Muscle layer of colon (tissue), 2 donors: ENCODE results near the gene ACSS1.

Source experiments
- H3K27ac ChIP-seq: one replicate; pipeline ENCODE4 v1.7.0; 2013; ENCODE audit warnings: low read depth, mild to moderate bottlenecking, low read length, moderate library complexity
- H3K27me3 ChIP-seq, 2 donors: one replicate each; pipeline ENCODE4 v1.7.0; 2013; ENCODE audit warnings: low read length in 2 of 2, mild to moderate bottlenecking in 2 of 2; ENCODE audit not compliant: insufficient read depth in 2 of 2, control insufficient read depth in 1 of 2
- H3K36me3 ChIP-seq: one replicate; pipeline ENCODE4 v1.7.0; 2013; ENCODE audit warnings: mild to moderate bottlenecking, low read length; ENCODE audit not compliant: insufficient read depth
- H3K4me1 ChIP-seq: one replicate; pipeline ENCODE4 v1.7.0; 2013; ENCODE audit warnings: mild to moderate bottlenecking, low read length; ENCODE audit not compliant: insufficient read depth
- H3K4me3 ChIP-seq, 2 donors: one replicate each; pipeline ENCODE4 v1.7.0; 2013; ENCODE audit warnings: low read length in 2 of 2, low read depth in 1 of 2, mild to moderate bottlenecking in 1 of 2, moderate library complexity in 1 of 2
- H3K9ac ChIP-seq: one replicate; pipeline ENCODE4 v1.7.0; 2013; ENCODE audit warnings: low read length
- H3K9me3 ChIP-seq: one replicate; pipeline ENCODE4 v1.7.0; 2013; ENCODE audit warnings: mild to moderate bottlenecking, low read length
- donor health status: abdominal sarcoma.
- donor health status: Adenocarcinoma of cecum.

The ACSS1 gene

GRCh38 chr20:25020345-25020744 lies 37.6 kb downstream of the ACSS1 start:
- peaks cover 35% of the 10 kb centered on the region for H3K36me3 ChIP-seq
- no peak overlapping the region for H3K9ac ChIP-seq
- H3K27ac ChIP-seq: no peak overlapping the region

GRCh38 chr20:25019381-25020155 lies 38.4 kb downstream of the ACSS1 start:
- H3K4me3 ChIP-seq: no peak overlapping the region
- no peak overlapping the region for H3K27ac ChIP-seq
- no peaks in the 10 kb centered on the region for H3K9me3 ChIP-seq
- H3K27me3 ChIP-seq: no peaks in the 10 kb centered on the region
- peaks cover 40% of the 10 kb centered on the region for H3K36me3 ChIP-seq
- H3K9ac ChIP-seq: no peak overlapping the region
- no peaks in the 10 kb centered on the region for H3K4me1 ChIP-seq

More at GRCh38 chr20:25020345-25020744, 37.6 kb downstream of the ACSS1 start:
- Histone ChIP-seq H3K4me3 (no peak overlapping the region), H3K4me1 (no peaks in the 10 kb centered on the region), H3K9me3 (no peaks in the 10 kb centered on the region), H3K27me3 (no peaks in the 10 kb centered on the region)

- Histone ChIP-seq H3K9ac (no peak overlapping the region), H3K27me3 (no peaks in the 10 kb centered on the region), H3K27ac (no peak overlapping the region), H3K4me1 (no peaks in the 10 kb centered on the region), H3K9me3 (no peaks in the 10 kb centered on the region), H3K4me3 (no peak overlapping the region), H3K36me3 (peaks cover 48% of the 10 kb centered on the region)
Measured at GRCh38 chr20:25018841-25019240, 39.1 kb downstream of the ACSS1 start.

- Histone ChIP-seq H3K4me3 (no peak overlapping the region), H3K4me1 (no peaks in the 10 kb centered on the region), H3K27me3 (no peaks in the 10 kb centered on the region), H3K36me3 (peaks cover 52% of the 10 kb centered on the region), H3K27ac (no peak overlapping the region), H3K9ac (no peak overlapping the region), H3K9me3 (no peaks in the 10 kb centered on the region)
Measured at GRCh38 chr20:25018425-25018824, 39.5 kb downstream of the ACSS1 start.

GRCh38 chr20:25017257-25017803 lies 40.6 kb downstream of the ACSS1 start:
- H3K36me3 ChIP-seq: peaks cover 61% of the 10 kb centered on the region
- no peaks in the 10 kb centered on the region for H3K4me1 ChIP-seq
- H3K9me3 ChIP-seq: no peaks in the 10 kb centered on the region
- H3K4me3 ChIP-seq: no peak overlapping the region
- H3K9ac ChIP-seq: no peak overlapping the region
- H3K27me3 ChIP-seq: no peaks in the 10 kb centered on the region
- H3K27ac ChIP-seq: no peak overlapping the region

GRCh38 chr20:25016471-25016870 lies 41.5 kb downstream of the ACSS1 start:
- H3K36me3 ChIP-seq: peaks cover 68% of the 10 kb centered on the region
- H3K9ac ChIP-seq: no peak overlapping the region
- no peaks in the 10 kb centered on the region for H3K9me3 ChIP-seq
- H3K27ac ChIP-seq: no peak overlapping the region
- H3K4me1 ChIP-seq: no peaks in the 10 kb centered on the region
- H3K4me3 ChIP-seq: no peak overlapping the region
- H3K27me3 ChIP-seq: no peaks in the 10 kb centered on the region

- no peaks in the 10 kb centered on the region for H3K9me3 ChIP-seq
- no peaks in the 10 kb centered on the region for H3K27me3 ChIP-seq
- H3K36me3 ChIP-seq: peaks cover 68% of the 10 kb centered on the region
- no peak overlapping the region for H3K9ac ChIP-seq
- no peak overlapping the region for H3K4me3 ChIP-seq
- no peaks in the 10 kb centered on the region for H3K4me1 ChIP-seq
- H3K27ac ChIP-seq: no peak overlapping the region
Measured at GRCh38 chr20:25015986-25016385, 42.0 kb downstream of the ACSS1 start.

GRCh38 chr20:25014816-25015215 lies 43.1 kb downstream of the ACSS1 start:
- Histone ChIP-seq H3K27ac (no peak overlapping the region), H3K4me1 (peaks cover 5% of the 10 kb centered on the region), H3K27me3 (no peaks in the 10 kb centered on the region), H3K9me3 (no peaks in the 10 kb centered on the region), H3K36me3 (peaks cover 63% of the 10 kb centered on the region), H3K9ac (no peak overlapping the region), H3K4me3 (no peak overlapping the region)

- Histone ChIP-seq H3K27me3 (no peaks in the 10 kb centered on the region), H3K9ac (no peak overlapping the region), H3K27ac (no peak overlapping the region), H3K9me3 (no peaks in the 10 kb centered on the region), H3K4me3 (no peak overlapping the region), H3K4me1 (peaks cover 15% of the 10 kb centered on the region), H3K36me3 (peaks cover 54% of the 10 kb centered on the region)
Measured at GRCh38 chr20:25013478-25014380, 44.2 kb downstream of the ACSS1 start.

GRCh38 chr20:25012616-25013189 lies 45.2 kb downstream of the ACSS1 start:
- Histone ChIP-seq H3K9me3 (no peaks in the 10 kb centered on the region), H3K36me3 (peaks cover 63% of the 10 kb centered on the region), H3K9ac (no peak overlapping the region), H3K4me1 (peaks cover 17% of the 10 kb centered on the region), H3K27me3 (no peaks in the 10 kb centered on the region), H3K4me3 (no peak overlapping the region), H3K27ac (no peak overlapping the region)

- H3K36me3 ChIP-seq: peaks cover 71% of the 10 kb centered on the region
- H3K9ac ChIP-seq: no peak overlapping the region
- no peaks in the 10 kb centered on the region for H3K27me3 ChIP-seq
- H3K4me1 ChIP-seq: peaks cover 17% of the 10 kb centered on the region
- no peak overlapping the region for H3K27ac ChIP-seq
- H3K9me3 ChIP-seq: no peaks in the 10 kb centered on the region
- no peak overlapping the region for H3K4me3 ChIP-seq
Measured at GRCh38 chr20:25011831-25012241, 46.1 kb downstream of the ACSS1 start.
